GM12864 (cell line): ENCODE results near the gene RAX.

Experiments used
- DNase-seq: peaks from one replicate; pipeline ENCODE4 v3.0.0-alpha.2; 2011; ENCODE audit warnings: low read depth
- H3K4me3 ChIP-seq: 2 replicates; pipeline ENCODE4 v1.5.1; 2011; ENCODE audit warnings: mild to moderate bottlenecking, low read depth, low read length, control low read depth
- CTCF ChIP-seq: IDR thresholded peaks from 2 replicates; pipeline ENCODE4 v1.5.1; 2011; ENCODE audit warnings: low read depth, mild to moderate bottlenecking, moderate library complexity, low read length, control low read depth, inconsistent platforms; ENCODE audit errors: missing control alignments

Gene RAX

GRCh38 chr18:59286341-59286740 lies 13.1 kb upstream of the RAX start:
- no peak overlapping the region for H3K4me3 ChIP-seq
- no peak for TF ChIP-seq CTCF
- DNase-seq: no peak

GRCh38 chr18:59282341-59282740 lies 9.1 kb upstream of the RAX start:
- TF ChIP-seq CTCF: no peak
- H3K4me3 ChIP-seq: no peak overlapping the region
- no peak for DNase-seq

- DNase-seq: no peak
- TF ChIP-seq CTCF: no peak
- H3K4me3 ChIP-seq: no peak overlapping the region
Observed at GRCh38 chr18:59279722-59280121, 6.5 kb upstream of the RAX start.

- H3K4me3 ChIP-seq: no peak overlapping the region
- no peak for TF ChIP-seq CTCF
- no peak for DNase-seq
Observed at GRCh38 chr18:59279193-59279592, 5.9 kb upstream of the RAX start.

GRCh38 chr18:59278793-59279192 lies 5.5 kb upstream of the RAX start:
- TF ChIP-seq CTCF: no peak
- no peak overlapping the region for H3K4me3 ChIP-seq
- no peak for DNase-seq

GRCh38 chr18:59276047-59276446 lies 2.8 kb upstream of the RAX start:
- DNase-seq: no peak
- no peak for TF ChIP-seq CTCF
- no peak overlapping the region for H3K4me3 ChIP-seq

- no peak for DNase-seq
- no peak overlapping the region for H3K4me3 ChIP-seq
- no peak for TF ChIP-seq CTCF
Observed at GRCh38 chr18:59275406-59275949, 2.2 kb upstream of the RAX start.
